GM12878 (cell line): ENCODE measurements around the gene DCAF11. TPM values are rescaled to one million over a fixed set of nuclear protein-coding genes. Genes with fewer than 3 reads are reported as not detected.

Source experiments
- ATAC-seq: fragments of 200-7000 bp; cut with Tn5 transposase; 3 replicates; pipeline ENCODE4 v1.9.1; 2020; ENCODE audit warnings: mild to moderate bottlenecking, moderate library complexity
- BruUV-seq: library from RNA; stranded (reverse); fragments of 400-500 nt; replicated peaks from 2 replicates; lab custom pipeline; 2021; lab: Mats Ljungman, UMichigan
- CTCF ChIA-PET: fragments of 300-600 bp; sonication (Branson Sonifier 250); formaldehyde crosslinking; extraction: SDS; loops from one replicate; lab custom pipeline; 2021; ENCODE audit warnings: inconsistent platforms; lab: Yijun Ruan, JAX
- POLR2A ChIA-PET: fragments of 350-600 bp; formaldehyde crosslinking; extraction: SDS; loops from one replicate; lab custom pipeline; 2021; ENCODE audit warnings: inconsistent platforms; lab: Charles Lee
- RAD21 ChIA-PET: fragments of 300-600 bp; sonication (Branson Sonifier 250); formaldehyde crosslinking; loops from one replicate; lab custom pipeline; 2023; ENCODE audit warnings: antibody characterized with exemption; ENCODE audit not compliant: unreplicated experiment; lab: Charles Lee
- SMC1A ChIA-PET: fragments of 300-600 bp; sonication (Branson Sonifier 250); formaldehyde crosslinking; loops from one replicate; lab custom pipeline; 2023; ENCODE audit not compliant: unreplicated experiment, uncharacterized antibody; lab: Charles Lee
- DNase-seq: peaks from one replicate; pipeline ENCODE4 v3.0.0-alpha.2; 2011; ENCODE audit warnings: low read depth, low spot score
- FAIRE-seq: peaks from 3 replicates; lab custom pipeline; 2011; peaks lifted over from hg19 to GRCh38; lab: Jason Lieb, UNC
- H2AFZ ChIP-seq: 2 replicates; pipeline ENCODE4 v1.6.0; 2011; ENCODE audit warnings: low read depth, low read length, control low read depth; ENCODE audit not compliant: control insufficient read depth
- H3K27ac ChIP-seq: 2 replicates; pipeline ENCODE4 v1.5.1; 2011; ENCODE audit warnings: control low read depth; ENCODE audit not compliant: control insufficient read depth, insufficient read depth
- H3K27me3 ChIP-seq, 2 experiments: replicated peaks in 1 of 2; 2 replicates each; pipeline versions ENCODE4 v1.6.0 to v1.6.1; 2011; ENCODE audit warnings: low read length in 1 of 2; ENCODE audit not compliant: control insufficient read depth in 2 of 2, insufficient read depth in 2 of 2
- H3K36me3 ChIP-seq, 2 experiments: 2 replicates each; pipeline ENCODE4 v1.5.1; 2011; ENCODE audit warnings: low read length in 1 of 2; ENCODE audit not compliant: control insufficient read depth in 2 of 2, insufficient read depth in 2 of 2
- H3K4me1 ChIP-seq: 2 replicates; pipeline ENCODE4 v1.6.1; 2011; ENCODE audit warnings: mild to moderate bottlenecking, low read length, moderate library complexity, mixed read lengths; ENCODE audit not compliant: control insufficient read depth, insufficient read depth
- H3K4me2 ChIP-seq: 2 replicates; pipeline ENCODE4 v1.6.0; 2011; ENCODE audit warnings: control low read depth; ENCODE audit not compliant: control insufficient read depth, insufficient read depth
- H3K4me3 ChIP-seq: fragments of 200-600 bp; sonication (generic); 2 replicates; pipeline ENCODE4 v1.5.1; 2016
- H3K79me2 ChIP-seq: 2 replicates; pipeline ENCODE4 v1.6.0; 2011; ENCODE audit warnings: low read length; ENCODE audit not compliant: control insufficient read depth, insufficient read depth
- H3K9ac ChIP-seq: 2 replicates; pipeline ENCODE4 v1.8.0; 2011; ENCODE audit warnings: low read length, control low read depth, mixed read lengths; ENCODE audit not compliant: control insufficient read depth, insufficient read depth
- H3K9me3 ChIP-seq: replicated peaks from 3 replicates; pipeline ENCODE4 v1.5.1; 2011; ENCODE audit warnings: mild to moderate bottlenecking, low read length; ENCODE audit not compliant: control insufficient read depth, insufficient read depth
- H4K20me1 ChIP-seq: 2 replicates; pipeline ENCODE4 v1.6.0; 2011; ENCODE audit not compliant: control insufficient read depth, insufficient read depth
- E2F4 ChIP-seq: IDR thresholded peaks from 2 replicates; pipeline ENCODE4 v1.6.1; 2012; ENCODE audit warnings: low read depth, low read length, improper control_type of control experiment
- ESRRA ChIP-seq: IDR thresholded peaks from 2 replicates; pipeline ENCODE4 v1.6.1; 2012; ENCODE audit warnings: mild to moderate bottlenecking, low read length, improper control_type of control experiment
- ETV6 ChIP-seq, 2 experiments: fragments of 450-650 bp in 1 of 2; IDR thresholded peaks in 1 of 2; conservative IDR thresholded peaks in 1 of 2; 2 replicates each; pipeline ENCODE4 v1.6.1; 2014; ENCODE audit warnings: antibody characterized with exemption in 1 of 2, borderline replicate concordance in 1 of 2, low read depth in 1 of 2, mild to moderate bottlenecking in 1 of 2, moderate library complexity in 1 of 2
- HDAC2 ChIP-seq: fragments of 200-600 bp; sonication (generic); IDR thresholded peaks from 2 replicates; pipeline ENCODE4 v1.6.1; 2017
- KDM1A ChIP-seq: fragments of 200-600 bp; sonication (generic); IDR thresholded peaks from 2 replicates; pipeline ENCODE4 v1.6.1; 2016; ENCODE audit warnings: borderline replicate concordance
- LARP7 ChIP-seq: fragments of 450-650 bp; IDR thresholded peaks from 2 replicates; pipeline ENCODE4 v1.6.1; 2017; ENCODE audit warnings: mild to moderate bottlenecking
- MTA2 ChIP-seq: fragments of 450-650 bp; IDR thresholded peaks from 2 replicates; pipeline ENCODE4 v1.6.1; 2016; ENCODE audit warnings: low read depth, mild to moderate bottlenecking, moderate library complexity
- NR2F1 ChIP-seq: fragments of 450-650 bp; conservative IDR thresholded peaks from 2 replicates; pipeline ENCODE4 v1.6.1; 2017; ENCODE audit warnings: mild to moderate bottlenecking
- NRF1 ChIP-seq: conservative IDR thresholded peaks from 2 replicates; pipeline ENCODE4 v1.6.1; 2011; ENCODE audit warnings: mild to moderate bottlenecking, low read depth, low read length, improper control_type of control experiment
- POLR2A ChIP-seq: IDR thresholded peaks from 2 replicates; pipeline ENCODE4 v1.6.1; 2011; ENCODE audit warnings: low read depth, mild to moderate bottlenecking, low read length
- POU2F2 ChIP-seq: IDR thresholded peaks from 3 replicates; pipeline ENCODE4 v1.6.1; 2011; ENCODE audit warnings: low read depth, mild to moderate bottlenecking, low read length, borderline replicate concordance
- RBBP5 ChIP-seq: fragments of 200-600 bp; sonication (generic); conservative IDR thresholded peaks from 2 replicates; pipeline ENCODE4 v1.6.1; 2016
- RCOR1 ChIP-seq: conservative IDR thresholded peaks from 2 replicates; pipeline ENCODE4 v1.6.1; 2012; ENCODE audit warnings: low read depth, low read length, improper control_type of control experiment
- STAT3 ChIP-seq: IDR thresholded peaks from 2 replicates; pipeline ENCODE4 v1.6.1; 2011; ENCODE audit warnings: low read depth, low read length, improper control_type of control experiment
- TARDBP ChIP-seq: IDR thresholded peaks from 2 replicates; pipeline ENCODE4 v1.6.1; 2016; ENCODE audit warnings: borderline replicate concordance
- ZBTB11 ChIP-seq: fragments of 450-650 bp; formaldehyde crosslinking; IDR thresholded peaks from 2 replicates; pipeline ENCODE4 v1.5.0; 2022; ENCODE audit warnings: mild to moderate bottlenecking, missing genetic modification characterization
- ZBTB33 ChIP-seq: fragments of 450-650 bp; IDR thresholded peaks from 2 replicates; pipeline ENCODE4 v1.6.1; 2017; ENCODE audit warnings: mild to moderate bottlenecking
- ZNF217 ChIP-seq: fragments of 450-650 bp; IDR thresholded peaks from 2 replicates; pipeline ENCODE4 v1.6.1; 2017; ENCODE audit warnings: antibody characterized with exemption, mild to moderate bottlenecking
- ZNF24 ChIP-seq: fragments of 450-650 bp; IDR thresholded peaks from 2 replicates; pipeline ENCODE4 v1.6.1; 2017; ENCODE audit warnings: antibody characterized with exemption, mild to moderate bottlenecking
- ZNF622 ChIP-seq: fragments of 450-650 bp; IDR thresholded peaks from 2 replicates; pipeline ENCODE4 v1.6.1; 2017; ENCODE audit warnings: mild to moderate bottlenecking, inconsistent platforms
- WGBS: methylation state at CpG from one replicate; pipeline ENCODE4 v1.1.6; 2016; ENCODE audit warnings: low lambda C conversion rate; ENCODE audit not compliant: insufficient replicate concordance, insufficient coverage; ENCODE audit errors: missing lambda C conversion rate; 5-methylcytosine and 5-hydroxymethylcytosine counted together
- in situ Hi-C: fragments of 300-500 bp; cut with MboI; formaldehyde crosslinking; loops from 9 replicates; pipeline ENCODE4 v1.14.3; 2018; ENCODE audit warnings: mixed read lengths
- intact Hi-C: fragments of 100-400 bp; cut with micrococcal nuclease; formaldehyde crosslinking; loops from one replicate; pipeline ENCODE4 v1.14.2; 2022; ENCODE audit not compliant: unreplicated experiment
- polyA plus RNA-seq, 11 experiments: library from polyadenylated mRNA; depleted of rRNA in 4 of 11; unstranded in 6 of 11; stranded (reverse) in 5 of 11; fragments of >200 nt; fragmentation: Nextera tagmentation in 4 of 11; fragmentation: Illumina TruSeq in 1 of 11; extraction: Ambion mirVana in 4 of 11; extraction: Trizol in 1 of 11; gene quantifications; 1 replicate in 1 of 11; 2 replicates in 10 of 11; pipeline versions ENCODE4 v1.2.1 to v1.2.3, GENCODE V29; 2011 to 2016; ENCODE audit warnings: inconsistent platforms in 2 of 11, missing spikeins in 2 of 11, low read depth in 1 of 11
- total RNA-seq, 4 experiments: library from RNA; depleted of rRNA in 3 of 4; stranded (reverse); fragments of >200 nt in 3 of 4; fragmentation: Illumina TruSeq in 1 of 4; extraction: Trizol in 1 of 4; gene quantifications; 2 replicates each; pipeline versions ENCODE4 v1.2.1 to v1.2.3, GENCODE V29; 2013 to 2021

Gene DCAF11
- total and polyA plus RNA-seq, 10 of the 15 experiments (the other 5 are each of a cell fraction or from before 2014, with no cell fraction given): 13.4 to 91.2 (median 68.7) TPM

- no peak overlapping the region; the same call in 1 of the 2 replicates for H3K4me2 ChIP-seq
- no peak overlapping the region for H3K9ac ChIP-seq
- no TSS peak for BruUV-seq
These were observed 2.6 kb downstream of the DCAF11 start for GRCh38 chr14:24117179-24117578.

More at GRCh38 chr14:24117179-24117578, 2.6 kb downstream of the DCAF11 start:
- ChIA-PET POLR2A (interaction anchor here (0.5 to 17.1 kb wide), 8 partner anchors 8 to 107 kb away, joined by 3 to 276 read pairs (median 64); partner anchors contain the start of genes EMC9, FITM1, IRF9 and PCK2), CTCF (interaction anchor here (0.9 to 5.9 kb wide), 5 partner anchors 8 to 191 kb away, joined by 3 to 39 read pairs (median 7); partner anchors contain the start of genes CIDEB, IRF9 and PSME1), RAD21 (interaction anchor here (1.0 to 5.8 kb wide), 6 partner anchors 8 to 44 kb away, joined by 3 to 69 read pairs (median 8); partner anchors contain the start of genes EMC9, IRF9, PSME1 and PSME2), SMC1A (interaction anchor here (0.8 to 7.7 kb wide), 5 partner anchors 9 to 44 kb away, joined by 3 to 70 read pairs (median 47); partner anchors contain the start of genes EMC9, IRF9, PCK2 and PSME1)
- H3K4me3 ChIP-seq: no peak overlapping the region
- H2AFZ ChIP-seq: no peak overlapping the region
- FAIRE-seq (no peak), ATAC-seq (no peak), DNase-seq (no peak)
- in situ Hi-C loops (loop anchor here (25.0 kb wide), 1 partner anchor 805 kb away; the partner anchor contains the start of genes BCL2L2, PABPN1 and PPP1R3E), intact Hi-C loops (no loop called here)
- TF ChIP-seq ZNF24: no peak
- TF ChIP-seq E2F4: no peak
- TF ChIP-seq ESRRA: no peak
- no peak for TF ChIP-seq RCOR1
- no peak for TF ChIP-seq ZBTB11 (CRISPR knock-in tag)
- no peak for TF ChIP-seq NR2F1
- no peak for TF ChIP-seq POU2F2
- TF ChIP-seq MTA2: no peak
- no peak for TF ChIP-seq ZNF217
- TF ChIP-seq HDAC2: no peak
- no peak for TF ChIP-seq TARDBP
- no peak for TF ChIP-seq STAT3
- TF ChIP-seq ZNF622: no peak
- TF ChIP-seq RBBP5: no peak
- TF ChIP-seq KDM1A: no peak
- TF ChIP-seq NRF1: no peak
- TF ChIP-seq ZBTB33: no peak
- no peak for TF ChIP-seq LARP7
- TF ChIP-seq ETV6 (conservative IDR thresholded peaks at IDR 0.05 in 1 of 2, IDR thresholded peaks at IDR 0.05 in 1 of 2; ENCODE audit: borderline replicate concordance in 1 of 2, low read depth in 1 of 2): no peak
- TF ChIP-seq POLR2A: no peak
- no peak overlapping the region for H3K27ac ChIP-seq
- H3K9me3 ChIP-seq: no peaks in the 10 kb centered on the region
- WGBS: 90% methylated on average over 6 of the region's 6 CpGs
- H3K79me2 ChIP-seq: peaks cover 24% of the 10 kb centered on the region
- H3K36me3 ChIP-seq: peaks cover 11 to 23% of the 10 kb centered on the region in 2 experiments
- H4K20me1 ChIP-seq: no peaks in the 10 kb centered on the region
- H3K27me3 ChIP-seq: no peaks in the 10 kb centered on the region
- peaks cover 5% of the 10 kb centered on the region for H3K4me1 ChIP-seq
